ENCODE data around the gene MYH11. TPM values are rescaled to one million over a fixed set of nuclear protein-coding genes. Genes with fewer than 3 reads are reported as not detected.
A peak's percentile ranks its signal among the peaks of the same experiment; 100 is the strongest.
"Not testable (repeated sequence)": the region's sequence is repeated elsewhere in the genome, so short reads cannot be mapped to it uniquely, and the experiment has no call there.

Gene MYH11
- total RNA-seq, 2 experiments from 2014 or later, result 0.07 TPM; not detected in 1

- POLR2A ChIA-PET, result no interaction called here
- Mint-ChIP-seq H3K4me3 (no peak overlapping the region), H3K27ac (no peak overlapping the region), H3K9me3 (no peaks in the 10 kb centered on the region), H3K4me1 (ENCODE audit: low read depth) (no peaks in the 10 kb centered on the region), H3K27me3 (no peaks in the 10 kb centered on the region), H3K36me3 (no peaks in the 10 kb centered on the region)
- DNase-seq, result no peak
- CTCF ChIA-PET, result no interaction called here
- intact Hi-C loops (cut with micrococcal nuclease), result no loop called here
Measured at GRCh38 chr16:15790458-15790857, 66.4 kb downstream of the MYH11 start.

GRCh38 chr16:15789816-15790215, 67.0 kb downstream of the MYH11 start:
- H3K4me1 Mint-ChIP-seq (ENCODE audit: low read depth); H3K36me3 Mint-ChIP-seq; intact Hi-C loops (cut with micrococcal nuclease); CTCF ChIA-PET; POLR2A ChIA-PET; H3K27me3 Mint-ChIP-seq; H3K9me3 Mint-ChIP-seq; H3K4me3 Mint-ChIP-seq; H3K27ac Mint-ChIP-seq; DNase-seq: not testable (repeated sequence)

GRCh38 chr16:15788846-15789239, 68.0 kb downstream of the MYH11 start:
- intact Hi-C loops (cut with micrococcal nuclease), result no loop called here
- no peak overlapping the region for H3K27ac Mint-ChIP-seq
- no peaks in the 10 kb centered on the region for H3K4me1 Mint-ChIP-seq (ENCODE audit: low read depth)
- POLR2A ChIA-PET, result no interaction called here
- CTCF ChIA-PET, result no interaction called here
- H3K27me3 Mint-ChIP-seq, result no peaks in the 10 kb centered on the region
- no peaks in the 10 kb centered on the region for H3K9me3 Mint-ChIP-seq
- no peak for DNase-seq
- no peaks in the 10 kb centered on the region for H3K36me3 Mint-ChIP-seq
- no peak overlapping the region for H3K4me3 Mint-ChIP-seq

DNA sequence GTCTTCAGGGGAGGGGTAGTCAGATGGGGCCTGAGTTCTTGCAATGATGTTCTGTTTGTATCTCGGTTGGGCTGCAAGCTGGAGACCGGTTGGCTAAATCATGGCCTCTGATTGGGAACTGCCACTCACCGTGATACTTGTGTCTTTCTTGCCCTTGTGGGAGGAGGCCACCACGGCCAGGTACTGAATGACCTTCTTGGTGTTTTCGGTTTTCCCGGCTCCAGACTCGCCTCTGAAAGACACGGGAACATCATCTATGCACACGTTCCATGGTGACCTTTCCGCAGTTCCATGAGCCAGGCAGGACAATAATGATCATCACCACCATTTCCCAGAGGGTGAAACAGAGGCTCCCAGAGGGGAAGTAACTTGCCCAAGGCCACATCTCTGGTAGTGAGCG, 70.3 kb downstream of the MYH11 start:
- Mint-ChIP-seq H3K4me3 (no peak overlapping the region), H3K27ac (no peak overlapping the region), H3K9me3 (no peaks in the 10 kb centered on the region), H3K36me3 (no peaks in the 10 kb centered on the region), H3K4me1 (ENCODE audit: low read depth) (no peaks in the 10 kb centered on the region), H3K27me3 (no peaks in the 10 kb centered on the region)
- POLR2A ChIA-PET, result no interaction called here
- DNase-seq, result no peak
- intact Hi-C loops (cut with micrococcal nuclease), result no loop called here
- CTCF ChIA-PET, result interaction anchor here (1.1 kb wide), 1 partner anchor 9 kb away, joined by 3 read pairs; no protein-coding TSS in a partner anchor

DNA sequence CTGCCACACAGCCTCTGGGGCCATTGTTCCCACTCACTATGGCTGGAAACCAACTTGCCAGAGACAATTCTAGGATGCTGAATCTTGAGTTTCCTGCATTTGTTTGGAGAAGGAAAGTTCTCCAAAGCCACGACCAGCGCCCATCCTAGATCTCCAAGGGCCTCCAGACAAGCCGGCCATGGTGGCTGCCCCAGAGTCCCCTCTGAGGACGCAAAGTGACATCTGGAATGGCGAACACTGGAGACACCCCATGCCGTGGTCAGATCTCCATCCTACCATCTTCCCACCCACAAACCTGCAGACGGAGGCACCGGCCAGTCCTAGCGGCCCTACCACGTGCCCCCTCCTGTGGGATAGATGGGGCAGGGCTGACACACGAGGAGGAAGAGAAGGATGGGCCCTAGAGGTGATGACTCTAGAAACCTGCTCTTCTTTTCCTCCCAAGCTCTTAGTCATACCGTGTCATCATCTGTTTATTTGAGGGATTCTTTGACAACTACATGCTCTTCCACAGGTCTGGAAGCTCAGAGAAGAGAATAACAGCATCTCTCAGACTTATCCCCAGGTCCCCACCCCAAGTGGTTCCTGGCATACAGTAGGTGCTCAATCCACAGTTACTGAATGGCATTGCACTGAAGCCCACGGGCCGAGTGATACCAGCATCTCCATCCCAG, 71.3 kb downstream of the MYH11 start:
- intact Hi-C loops (cut with micrococcal nuclease), result no loop called here
- no peaks in the 10 kb centered on the region for H3K4me1 Mint-ChIP-seq (ENCODE audit: low read depth)
- POLR2A ChIA-PET, result no interaction called here
- no peaks in the 10 kb centered on the region for H3K36me3 Mint-ChIP-seq
- H3K27me3 Mint-ChIP-seq, result no peaks in the 10 kb centered on the region
- DNase-seq, result no peak
- H3K4me3 Mint-ChIP-seq, result no peak overlapping the region
- CTCF ChIA-PET, result no interaction called here
- H3K9me3 Mint-ChIP-seq, result no peaks in the 10 kb centered on the region
- no peak overlapping the region for H3K27ac Mint-ChIP-seq

DNA sequence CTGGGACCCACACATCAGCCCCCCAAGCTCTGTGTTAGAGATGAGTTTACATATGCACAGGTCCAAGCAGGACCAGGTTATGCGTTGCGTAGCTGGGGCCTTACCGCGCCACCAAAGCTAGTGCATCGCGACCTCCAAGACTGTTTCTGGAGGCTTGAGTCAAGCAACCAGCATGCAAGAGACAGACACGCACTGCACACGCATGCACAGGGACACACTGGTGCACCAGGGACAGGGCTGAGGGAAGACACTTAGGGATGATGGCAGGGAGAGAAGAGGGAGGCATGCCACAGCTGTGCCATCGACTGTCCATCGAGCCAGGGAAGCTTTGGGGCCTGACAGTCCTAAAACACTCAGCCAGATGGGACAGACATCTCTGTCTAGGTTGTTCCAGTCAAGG, 72.8 kb downstream of the MYH11 start:
- H3K4me1 Mint-ChIP-seq (ENCODE audit: low read depth), result no peaks in the 10 kb centered on the region
- DNase-seq, result no peak
- no peaks in the 10 kb centered on the region for H3K36me3 Mint-ChIP-seq
- no peaks in the 10 kb centered on the region for H3K9me3 Mint-ChIP-seq
- CTCF ChIA-PET, result interaction anchor here (1.5 kb wide), 1 partner anchor 9 kb away, joined by 6 read pairs; no protein-coding TSS in a partner anchor
- POLR2A ChIA-PET, result no interaction called here
- H3K4me3 Mint-ChIP-seq, result no peak overlapping the region
- no peak overlapping the region for H3K27ac Mint-ChIP-seq
- no peaks in the 10 kb centered on the region for H3K27me3 Mint-ChIP-seq
- intact Hi-C loops (cut with micrococcal nuclease), result no loop called here

DNA sequence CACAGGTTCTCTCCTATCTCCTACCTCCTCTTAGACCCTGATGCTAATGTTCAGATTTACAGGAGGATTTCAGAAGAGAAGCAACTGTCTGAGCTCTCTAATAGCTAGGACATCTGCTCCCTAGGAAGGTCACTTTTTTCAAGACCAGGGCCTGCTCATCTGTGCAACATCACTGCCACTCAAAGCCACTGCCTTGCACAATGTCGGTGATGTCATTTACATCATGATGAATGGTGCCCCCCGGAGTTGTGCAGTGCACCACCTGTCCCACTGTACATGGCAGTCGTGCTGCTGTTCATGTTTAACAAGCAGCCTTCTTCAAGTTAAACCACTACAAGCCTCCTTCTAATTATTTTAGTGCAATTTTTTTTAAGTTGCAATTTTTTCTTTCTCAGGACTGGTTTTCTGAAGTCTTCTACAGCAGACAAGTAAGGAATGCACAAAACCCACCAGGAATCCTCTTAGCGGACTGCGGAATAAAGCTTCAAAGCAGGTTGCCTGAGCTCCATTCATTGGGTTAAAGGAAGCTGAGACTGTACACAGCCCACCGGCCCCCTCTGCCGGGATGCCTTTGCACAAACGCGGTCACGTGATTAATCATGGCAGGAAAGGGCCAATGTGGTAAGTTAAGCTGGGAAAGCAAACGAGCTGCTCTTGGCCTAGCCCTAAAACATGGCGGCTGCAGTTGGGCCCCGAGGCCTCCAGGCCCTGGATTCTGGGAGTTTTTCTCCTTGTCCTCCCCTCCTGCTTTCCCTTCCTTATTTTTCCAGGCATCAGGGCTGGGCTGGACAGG, 74.1 kb downstream of the MYH11 start:
- ChIA-PET CTCF (interaction anchor here (0.9 to 1.5 kb wide), 6 partner anchors 8 to 50 kb away, joined by 3 to 6 read pairs (median 4); no protein-coding TSS in a partner anchor), POLR2A (no interaction called here)
- no peaks in the 10 kb centered on the region for H3K9me3 Mint-ChIP-seq
- intact Hi-C loops (cut with micrococcal nuclease), result no loop called here
- H3K4me3 Mint-ChIP-seq, result no peak overlapping the region
- no peak overlapping the region for H3K27ac Mint-ChIP-seq
- peak; percentile 15 for DNase-seq
- no peaks in the 10 kb centered on the region for H3K27me3 Mint-ChIP-seq
- H3K4me1 Mint-ChIP-seq (ENCODE audit: low read depth), result no peaks in the 10 kb centered on the region
- H3K36me3 Mint-ChIP-seq, result no peaks in the 10 kb centered on the region

DNA sequence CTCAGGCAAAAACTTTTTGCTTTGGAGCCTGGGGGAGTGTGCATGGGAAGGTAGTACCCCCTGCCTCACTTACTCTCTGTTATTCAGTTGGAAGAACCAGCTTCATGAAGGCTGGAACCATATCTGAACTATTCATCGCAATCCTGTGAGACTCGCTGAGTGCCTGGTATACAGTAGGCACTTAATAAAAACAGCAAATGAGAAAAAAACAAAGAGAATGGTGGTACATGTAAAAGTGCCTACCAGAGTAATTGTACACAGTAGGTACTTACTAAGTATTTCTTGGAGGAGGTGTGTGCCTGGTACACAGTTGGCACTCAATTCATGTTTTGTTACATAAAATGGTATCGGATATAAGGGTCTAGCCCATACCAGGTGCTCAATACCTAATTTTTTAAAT, 75.2 kb downstream of the MYH11 start:
- POLR2A ChIA-PET, result no interaction called here
- H3K4me3 Mint-ChIP-seq, result no peak overlapping the region
- no peaks in the 10 kb centered on the region for H3K4me1 Mint-ChIP-seq (ENCODE audit: low read depth)
- H3K36me3 Mint-ChIP-seq, result no peaks in the 10 kb centered on the region
- intact Hi-C loops (cut with micrococcal nuclease), result no loop called here
- CTCF ChIA-PET, result no interaction called here
- H3K27ac Mint-ChIP-seq, result no peak overlapping the region
- no peak for DNase-seq
- H3K9me3 Mint-ChIP-seq, result no peaks in the 10 kb centered on the region
- H3K27me3 Mint-ChIP-seq, result no peaks in the 10 kb centered on the region

DNA sequence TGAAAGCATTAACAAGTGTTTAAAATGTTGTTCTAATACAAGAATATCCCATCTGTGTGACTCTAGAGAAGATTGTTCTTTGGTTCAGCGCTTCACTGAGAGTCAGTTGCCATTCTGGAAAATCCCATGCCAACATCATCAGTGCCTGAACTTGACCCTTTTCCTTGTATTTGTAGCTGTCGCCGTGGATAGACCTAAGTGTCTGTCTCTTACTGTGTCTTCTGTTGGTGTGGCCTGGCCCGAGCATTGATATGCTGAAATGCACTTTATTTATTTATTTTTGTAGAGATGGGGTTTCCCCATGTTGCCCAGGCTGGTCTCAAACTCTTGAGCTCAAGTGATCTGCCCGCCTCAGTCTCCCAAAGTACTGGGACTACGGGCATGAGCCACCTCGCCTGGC, 76.0 kb downstream of the MYH11 start:
- Mint-ChIP-seq H3K27me3 (no peaks in the 10 kb centered on the region), H3K9me3 (no peaks in the 10 kb centered on the region), H3K4me3 (no peak overlapping the region), H3K36me3 (no peaks in the 10 kb centered on the region), H3K27ac (no peak overlapping the region), H3K4me1 (ENCODE audit: low read depth) (no peaks in the 10 kb centered on the region)
- POLR2A ChIA-PET, result no interaction called here
- intact Hi-C loops (cut with micrococcal nuclease), result no loop called here
- CTCF ChIA-PET, result interaction anchor here (0.6 kb wide), 1 partner anchor 49 kb away, joined by 3 read pairs; no protein-coding TSS in a partner anchor
- no peak for DNase-seq

DNA sequence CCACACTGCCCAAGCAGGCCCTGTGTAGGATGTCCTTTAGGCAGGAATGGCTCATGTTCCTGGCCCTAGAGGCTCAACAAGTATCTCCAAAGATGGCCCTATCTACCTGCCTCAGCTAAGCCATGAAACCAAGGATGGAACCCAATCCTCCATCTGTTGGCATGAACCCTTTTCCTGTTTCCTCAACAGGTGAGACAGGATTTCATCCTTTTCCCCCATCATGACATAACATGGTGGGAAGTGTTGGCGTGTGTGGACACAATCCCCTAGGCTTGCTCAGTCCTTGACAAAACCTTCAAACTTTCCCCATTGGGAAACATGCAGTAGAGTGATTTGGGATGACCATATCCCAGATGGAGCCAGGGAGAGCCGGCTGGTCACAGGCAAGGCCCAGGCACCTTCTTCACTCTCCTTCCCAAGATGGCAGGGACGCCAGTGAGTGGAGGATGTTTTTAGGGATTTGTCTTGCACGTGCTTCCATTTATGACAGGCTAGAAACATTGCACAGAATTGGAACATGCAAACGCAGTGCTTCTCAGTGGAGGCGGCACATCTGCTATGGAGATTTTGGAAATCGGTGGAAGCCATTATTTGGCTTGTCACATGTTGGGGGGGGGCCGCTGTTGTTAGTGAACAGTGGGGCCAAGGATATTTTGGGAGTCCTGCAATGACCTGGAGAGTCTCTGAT, 77.0 kb downstream of the MYH11 start:
- Mint-ChIP-seq H3K4me3 (no peak overlapping the region), H3K27ac (no peak overlapping the region), H3K4me1 (ENCODE audit: low read depth) (no peaks in the 10 kb centered on the region), H3K27me3 (no peaks in the 10 kb centered on the region), H3K9me3 (no peaks in the 10 kb centered on the region), H3K36me3 (no peaks in the 10 kb centered on the region)
- POLR2A ChIA-PET, result no interaction called here
- CTCF ChIA-PET, result interaction anchor here (1.3 kb wide), 1 partner anchor 14 kb away, joined by 3 read pairs; no protein-coding TSS in a partner anchor
- intact Hi-C loops (cut with micrococcal nuclease), result no loop called here
- no peak for DNase-seq

GRCh38 chr16:15778999-15779614, 77.7 kb downstream of the MYH11 start:
- POLR2A ChIA-PET, result no interaction called here
- intact Hi-C loops (cut with micrococcal nuclease), result no loop called here
- H3K4me1 Mint-ChIP-seq (ENCODE audit: low read depth), result no peaks in the 10 kb centered on the region

GRCh38 chr16:15778204-15778743, 78.6 kb downstream of the MYH11 start:
- H3K27ac Mint-ChIP-seq, result no peak overlapping the region
- CTCF ChIA-PET, result interaction anchor here (0.7 to 2.1 kb wide), 9 partner anchors 9 to 404 kb away, joined by 3 to 12 read pairs (median 3); no protein-coding TSS in a partner anchor
- H3K36me3 Mint-ChIP-seq, result no peaks in the 10 kb centered on the region
- H3K4me1 Mint-ChIP-seq (ENCODE audit: low read depth), result no peaks in the 10 kb centered on the region
- no peaks in the 10 kb centered on the region for H3K27me3 Mint-ChIP-seq
- intact Hi-C loops (cut with micrococcal nuclease), result no loop called here
- POLR2A ChIA-PET, result no interaction called here
- DNase-seq, result no peak
- H3K4me3 Mint-ChIP-seq, result no peak overlapping the region
- no peaks in the 10 kb centered on the region for H3K9me3 Mint-ChIP-seq

More at GRCh38 chr16:15778999-15779614, 77.7 kb downstream of the MYH11 start:
- no peaks in the 10 kb centered on the region for H3K27me3 Mint-ChIP-seq
- H3K36me3 Mint-ChIP-seq, result no peaks in the 10 kb centered on the region
- H3K4me3 Mint-ChIP-seq, result no peak overlapping the region
- H3K9me3 Mint-ChIP-seq, result no peaks in the 10 kb centered on the region
- no peak overlapping the region for H3K27ac Mint-ChIP-seq
- no peak for DNase-seq
- CTCF ChIA-PET, result interaction anchor here (1.3 to 2.1 kb wide), 2 partner anchors 14 to 43 kb away, joined by 3 to 12 read pairs; no protein-coding TSS in a partner anchor
